GM18870 (cell line): ENCODE data around the gene FTL.
"Not testable (repeated sequence)": the region's sequence is repeated elsewhere in the genome, so short reads cannot be mapped to it uniquely, and the experiment has no call there.

Source experiments
- ATAC-seq: cut with Tn5 transposase; IDR thresholded peaks from one replicate; pipeline ENCODE4 v1.9.1; 2021; ENCODE audit warnings: moderate library complexity; ENCODE audit not compliant: unreplicated experiment

The FTL gene

DNA sequence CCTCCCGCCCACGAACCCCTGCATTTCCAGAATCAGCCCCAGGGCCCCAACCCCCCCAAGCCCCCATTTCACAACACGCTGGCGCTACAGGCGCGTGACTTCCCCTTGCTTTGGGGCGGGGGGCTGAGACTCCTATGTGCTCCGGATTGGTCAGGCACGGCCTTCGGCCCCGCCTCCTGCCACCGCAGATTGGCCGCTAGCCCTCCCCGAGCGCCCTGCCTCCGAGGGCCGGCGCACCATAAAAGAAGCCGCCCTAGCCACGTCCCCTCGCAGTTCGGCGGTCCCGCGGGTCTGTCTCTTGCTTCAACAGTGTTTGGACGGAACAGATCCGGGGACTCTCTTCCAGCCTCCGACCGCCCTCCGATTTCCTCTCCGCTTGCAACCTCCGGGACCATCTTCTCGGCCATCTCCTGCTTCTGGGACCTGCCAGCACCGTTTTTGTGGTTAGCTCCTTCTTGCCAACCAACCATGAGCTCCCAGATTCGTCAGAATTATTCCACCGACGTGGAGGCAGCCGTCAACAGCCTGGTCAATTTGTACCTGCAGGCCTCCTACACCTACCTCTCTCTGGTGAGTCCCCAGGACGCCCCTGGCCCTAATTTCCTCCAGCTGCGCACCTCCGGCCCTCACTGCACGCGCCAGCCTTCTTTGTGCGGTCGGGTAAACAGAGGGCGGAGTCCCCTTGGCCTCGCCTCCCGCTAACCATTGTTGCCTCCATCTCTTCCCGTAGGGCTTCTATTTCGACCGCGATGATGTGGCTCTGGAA, at the start of gene FTL:
TSS of gene FTL (plus strand) at position 270 of the 766 bp plus-strand sequence. CDS start at position 469, 199 bp downstream.
- peak; percentile 38 for ATAC-seq

DNA sequence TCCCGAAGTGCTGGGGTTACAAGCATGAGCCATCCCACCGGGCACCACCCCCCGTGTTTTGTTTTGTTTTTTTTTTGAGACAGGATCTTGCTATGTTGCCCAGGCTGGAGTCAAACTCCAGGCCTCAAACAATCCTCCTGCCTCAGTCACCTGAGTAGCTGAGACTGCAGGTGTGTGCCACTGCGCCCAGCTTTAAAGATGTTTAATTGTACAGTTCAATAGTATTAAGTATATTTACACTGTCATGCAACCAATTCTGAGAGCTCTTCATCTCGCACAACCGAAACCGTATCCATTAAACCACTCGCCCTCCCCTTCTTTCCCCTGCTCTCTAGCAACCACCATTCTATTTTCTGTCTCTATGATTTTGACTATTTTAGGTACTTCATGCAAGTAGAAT, 49.4 kb upstream of the FTL start:
- no peak for ATAC-seq

DNA sequence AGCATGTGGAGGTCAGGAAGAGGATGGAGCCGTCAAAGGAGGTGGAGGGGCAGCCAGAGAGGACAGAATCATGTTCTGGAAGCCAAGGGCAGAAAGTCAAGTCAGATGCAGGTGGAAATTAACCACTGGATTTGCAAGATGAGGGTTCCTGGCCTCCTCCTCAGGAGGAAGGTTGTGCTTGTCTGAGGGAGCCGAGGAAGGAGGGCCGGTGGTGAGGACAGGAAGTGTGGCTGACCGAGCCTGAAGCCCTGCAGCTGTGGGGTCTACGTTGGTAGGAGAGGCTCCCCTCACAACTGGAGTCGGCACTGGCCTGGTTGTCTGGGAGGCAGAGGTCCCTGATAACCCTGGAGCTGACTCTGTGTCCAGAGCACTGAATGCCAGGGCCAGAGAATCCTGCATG, 47.0 kb upstream of the FTL start:
- no peak for ATAC-seq

DNA sequence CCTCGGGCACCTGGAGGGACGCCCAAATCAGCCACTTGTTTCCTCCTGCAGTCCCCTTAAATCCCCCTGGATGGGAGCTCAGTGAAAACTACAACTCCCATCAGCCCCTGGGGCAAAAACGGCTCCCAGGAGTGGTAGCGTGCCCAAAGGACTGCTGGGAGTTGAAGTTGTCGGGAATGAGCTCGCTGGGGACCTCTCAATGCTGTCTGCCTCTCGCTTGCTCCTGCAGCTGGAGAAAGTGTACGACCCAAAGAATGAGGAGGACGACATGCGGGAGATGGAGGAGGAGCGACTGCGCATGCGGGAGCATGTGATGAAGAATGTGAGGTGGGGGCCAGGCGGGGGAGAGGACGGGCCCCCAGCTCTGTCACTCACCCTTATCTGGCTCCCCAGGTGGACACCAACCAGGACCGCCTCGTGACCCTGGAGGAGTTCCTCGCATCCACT, 46.3 kb upstream of the FTL start:
- ATAC-seq, result no peak

DNA sequence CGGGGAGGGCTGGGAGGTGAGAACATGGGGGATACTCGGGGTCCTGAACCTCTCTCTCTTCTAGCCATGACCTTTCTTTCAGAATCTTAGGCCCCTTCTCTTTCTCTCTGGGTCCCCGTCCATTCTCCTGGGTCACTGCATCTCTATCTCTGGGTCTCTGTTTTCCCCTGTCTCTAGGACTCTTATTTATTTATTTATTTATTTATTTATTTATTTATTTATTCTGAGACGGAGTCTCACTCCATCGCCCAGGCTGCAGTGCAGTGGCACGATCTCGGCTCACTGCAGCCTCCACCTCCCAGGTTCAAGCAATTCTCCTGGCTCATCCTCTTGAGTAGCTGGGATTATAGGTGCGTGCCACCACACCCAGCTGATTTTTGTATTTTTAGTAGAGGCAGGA, 45.8 kb upstream of the FTL start:
- not testable (repeated sequence) for ATAC-seq

DNA sequence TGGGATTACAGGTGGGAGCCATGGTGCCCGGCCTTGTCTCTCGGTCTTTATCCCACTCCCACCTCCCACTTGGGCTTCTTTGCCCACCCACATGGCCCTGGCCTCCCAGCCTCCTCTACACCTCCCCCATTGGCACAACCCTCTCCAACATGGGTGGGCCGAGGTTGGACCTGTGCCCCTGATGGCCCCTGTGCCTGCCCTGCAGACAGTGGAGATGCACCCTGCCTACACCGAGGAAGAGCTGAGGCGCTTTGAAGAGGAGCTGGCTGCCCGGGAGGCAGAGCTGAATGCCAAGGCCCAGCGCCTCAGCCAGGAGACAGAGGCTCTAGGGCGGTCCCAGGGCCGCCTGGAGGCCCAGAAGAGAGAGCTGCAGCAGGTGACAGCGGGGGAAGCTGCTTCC, 44.2 kb upstream of the FTL start:
- no peak for ATAC-seq

DNA sequence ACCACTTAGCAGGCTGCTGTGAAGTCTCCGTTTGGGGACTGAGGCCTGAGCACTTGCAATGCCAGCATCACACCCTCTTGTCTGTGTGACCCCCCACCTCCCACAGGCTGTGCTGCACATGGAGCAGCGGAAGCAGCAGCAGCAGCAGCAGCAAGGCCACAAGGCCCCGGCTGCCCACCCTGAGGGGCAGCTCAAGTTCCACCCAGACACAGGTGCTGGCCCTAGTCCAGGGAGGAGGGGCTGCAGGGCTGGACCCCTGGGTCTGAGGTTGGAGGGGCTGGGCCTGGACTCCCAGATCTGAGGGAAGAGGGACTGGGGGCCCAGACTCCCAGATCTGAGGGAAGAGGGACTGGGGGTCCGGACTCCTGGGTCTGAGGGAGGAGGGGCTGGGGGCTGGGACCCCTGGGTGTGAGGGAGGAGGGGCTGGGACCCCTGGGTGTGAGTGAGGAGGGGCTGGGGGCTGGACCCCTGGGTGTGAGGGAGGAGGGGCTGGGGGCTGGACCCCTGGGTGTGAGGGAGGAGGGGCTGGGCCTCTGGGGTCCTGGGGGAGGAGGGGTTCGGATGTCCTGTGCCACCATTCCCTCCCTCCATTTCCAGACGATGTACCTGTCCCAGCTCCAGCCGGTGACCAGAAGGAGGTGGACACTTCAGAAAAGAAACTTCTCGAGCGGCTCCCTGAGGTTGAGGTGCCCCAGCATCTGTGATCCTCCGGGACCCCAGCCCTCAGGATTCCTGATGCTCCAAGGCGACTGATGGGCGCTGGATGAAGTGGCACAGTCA, 43.2 kb upstream of the FTL start:
- no peak for ATAC-seq

DNA sequence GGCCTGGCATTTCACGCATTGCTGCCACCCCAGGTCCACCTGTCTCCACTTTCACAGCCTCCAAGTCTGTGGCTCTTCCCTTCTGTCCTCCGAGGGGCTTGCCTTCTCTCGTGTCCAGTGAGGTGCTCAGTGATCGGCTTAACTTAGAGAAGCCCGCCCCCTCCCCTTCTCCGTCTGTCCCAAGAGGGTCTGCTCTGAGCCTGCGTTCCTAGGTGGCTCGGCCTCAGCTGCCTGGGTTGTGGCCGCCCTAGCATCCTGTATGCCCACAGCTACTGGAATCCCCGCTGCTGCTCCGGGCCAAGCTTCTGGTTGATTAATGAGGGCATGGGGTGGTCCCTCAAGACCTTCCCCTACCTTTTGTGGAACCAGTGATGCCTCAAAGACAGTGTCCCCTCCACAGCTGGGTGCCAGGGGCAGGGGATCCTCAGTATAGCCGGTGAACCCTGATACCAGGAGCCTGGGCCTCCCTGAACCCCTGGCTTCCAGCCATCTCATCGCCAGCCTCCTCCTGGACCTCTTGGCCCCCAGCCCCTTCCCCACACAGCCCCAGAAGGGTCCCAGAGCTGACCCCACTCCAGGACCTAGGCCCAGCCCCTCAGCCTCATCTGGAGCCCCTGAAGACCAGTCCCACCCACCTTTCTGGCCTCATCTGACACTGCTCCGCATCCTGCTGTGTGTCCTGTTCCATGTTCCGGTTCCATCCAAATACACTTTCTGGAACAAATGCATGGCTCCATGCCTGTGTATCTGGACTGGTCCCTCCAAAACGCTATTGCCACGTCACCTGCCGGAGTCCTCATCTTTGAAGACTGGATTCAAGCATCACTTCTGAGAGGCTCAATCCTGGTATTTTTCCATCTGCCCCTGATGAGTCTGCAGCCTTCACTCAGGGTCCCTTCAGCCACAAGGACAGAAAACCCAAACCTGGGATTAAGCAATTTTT, 42.3 kb upstream of the FTL start:
- ATAC-seq, result no peak

DNA sequence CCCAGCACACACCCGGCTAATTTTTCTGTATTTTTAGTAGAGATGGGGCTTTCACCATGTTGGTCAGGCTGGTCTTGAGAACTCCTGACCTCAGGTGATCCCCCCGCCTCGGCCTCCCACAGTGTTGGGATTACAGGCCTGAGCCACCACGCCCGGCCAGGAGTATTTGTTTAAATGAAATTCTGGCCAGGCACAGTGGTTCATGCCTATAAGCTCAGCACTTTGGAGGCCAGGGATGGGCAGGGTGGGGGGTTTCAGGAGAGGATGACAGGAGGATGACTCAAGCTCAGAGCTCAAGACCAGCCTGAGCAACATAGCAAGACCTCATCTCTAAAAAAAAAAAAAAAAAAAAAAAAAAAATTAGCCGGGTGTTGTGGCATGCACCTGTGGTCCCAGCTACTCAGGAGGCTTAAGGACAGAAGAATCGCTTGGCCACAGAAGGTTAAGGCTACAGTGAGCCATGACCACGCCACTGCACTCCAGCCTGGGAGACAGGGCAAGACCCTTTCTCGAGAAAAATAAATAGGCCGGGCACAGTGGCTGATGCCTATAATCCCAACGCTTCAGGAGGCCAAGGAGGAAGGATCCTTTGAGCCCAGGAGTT, 39.8 kb upstream of the FTL start:
- ATAC-seq, result no peak

DNA sequence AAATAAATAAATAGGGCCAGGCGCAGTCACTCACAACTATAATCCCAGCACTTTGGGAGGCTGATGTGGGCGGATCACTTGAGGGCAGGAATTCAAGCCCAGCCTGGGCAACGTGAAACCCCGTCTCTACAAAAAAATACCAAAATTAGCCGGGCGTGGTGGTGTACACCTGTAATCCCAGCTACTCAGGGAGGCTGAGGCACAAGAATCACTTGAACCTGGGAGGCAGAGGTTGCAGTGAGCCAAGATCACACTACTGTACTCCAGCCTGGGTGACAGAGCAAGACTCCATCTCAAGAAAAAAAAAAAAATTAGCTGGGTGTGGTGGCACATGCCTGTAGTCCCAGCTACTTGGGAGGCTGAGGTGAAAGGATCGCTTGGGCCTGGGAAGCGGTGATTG, 39.2 kb upstream of the FTL start:
- ATAC-seq, result not testable (repeated sequence)

DNA sequence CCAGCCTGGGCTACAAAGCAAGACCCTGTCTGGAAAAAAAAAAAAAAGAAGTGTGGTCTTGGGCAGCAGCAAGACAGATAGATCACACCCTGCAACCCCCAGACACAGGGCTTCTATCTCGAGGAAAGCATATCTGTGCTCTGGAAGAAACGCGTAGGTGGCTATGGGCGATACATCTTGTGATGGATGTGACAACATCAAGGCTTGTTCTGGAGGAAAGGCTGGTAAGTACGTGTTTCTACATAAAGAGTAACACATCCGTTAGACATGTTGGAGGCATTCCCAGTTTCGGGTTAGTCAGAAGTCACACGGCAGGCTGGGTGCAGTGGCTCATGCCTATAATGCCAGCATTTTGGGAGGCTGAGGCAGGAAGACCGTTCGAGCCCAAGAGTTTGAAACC, 38.2 kb upstream of the FTL start:
- no peak for ATAC-seq

DNA sequence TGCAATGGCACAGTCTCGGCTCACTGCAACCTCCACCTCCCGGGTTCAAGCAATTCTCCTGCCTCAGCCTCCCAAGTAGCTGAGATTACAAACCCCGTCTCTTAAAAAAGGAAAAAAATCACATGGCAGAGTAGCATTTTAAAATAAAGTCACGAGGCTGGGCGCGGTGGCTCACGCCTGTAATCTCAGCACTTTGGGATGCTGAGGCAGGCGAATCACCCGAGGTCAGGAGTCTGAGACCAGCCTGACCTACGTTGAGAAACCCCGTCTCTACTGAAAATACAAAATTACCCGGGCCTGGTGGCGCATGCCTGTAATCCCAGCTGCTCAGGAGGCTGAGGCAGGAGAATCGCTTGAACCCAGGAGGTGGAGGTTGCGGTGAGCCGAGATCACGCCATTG, 37.4 kb upstream of the FTL start:
- not testable (repeated sequence) for ATAC-seq

DNA sequence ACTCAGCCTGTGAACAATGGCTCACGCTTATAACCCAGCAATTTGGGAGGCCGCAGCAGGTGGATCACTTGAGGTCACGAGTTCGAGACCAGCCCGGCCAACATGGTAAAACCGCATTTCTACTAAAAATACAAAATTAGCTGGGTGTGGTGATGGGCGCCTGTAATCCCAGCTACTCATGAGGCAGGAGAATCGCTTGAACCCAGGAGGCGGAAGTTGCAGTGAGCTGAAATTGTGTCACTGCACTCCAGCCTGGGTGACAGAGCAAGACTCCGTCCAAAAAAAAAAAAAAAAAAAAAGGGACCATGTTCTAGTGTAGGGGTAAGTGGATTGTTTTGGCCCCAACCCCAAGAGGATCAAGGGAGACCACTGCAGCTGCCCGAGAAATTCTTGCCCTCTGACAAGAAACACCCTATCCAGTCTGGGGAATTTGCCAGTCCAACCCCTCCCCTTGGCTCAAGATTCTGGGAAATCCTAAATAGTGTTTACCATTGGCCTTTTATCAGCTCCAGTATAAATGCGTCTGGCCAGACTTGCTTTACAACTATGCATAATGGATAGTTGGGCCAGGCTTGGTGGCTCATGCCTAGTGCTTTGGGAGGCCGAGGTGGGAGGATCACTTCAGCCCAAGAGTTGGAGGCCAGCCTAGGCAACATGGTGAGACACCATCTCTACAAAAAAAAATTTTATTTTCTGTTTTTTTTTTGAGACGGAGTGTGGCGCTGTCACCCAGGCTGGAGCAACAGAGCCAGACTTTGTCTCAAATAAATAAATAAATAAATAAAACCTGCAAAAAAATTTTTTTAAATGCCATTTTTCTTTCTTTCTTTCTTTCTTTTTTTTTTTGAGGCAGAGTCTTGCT, 36.7 kb upstream of the FTL start:
- ATAC-seq, result no peak

DNA sequence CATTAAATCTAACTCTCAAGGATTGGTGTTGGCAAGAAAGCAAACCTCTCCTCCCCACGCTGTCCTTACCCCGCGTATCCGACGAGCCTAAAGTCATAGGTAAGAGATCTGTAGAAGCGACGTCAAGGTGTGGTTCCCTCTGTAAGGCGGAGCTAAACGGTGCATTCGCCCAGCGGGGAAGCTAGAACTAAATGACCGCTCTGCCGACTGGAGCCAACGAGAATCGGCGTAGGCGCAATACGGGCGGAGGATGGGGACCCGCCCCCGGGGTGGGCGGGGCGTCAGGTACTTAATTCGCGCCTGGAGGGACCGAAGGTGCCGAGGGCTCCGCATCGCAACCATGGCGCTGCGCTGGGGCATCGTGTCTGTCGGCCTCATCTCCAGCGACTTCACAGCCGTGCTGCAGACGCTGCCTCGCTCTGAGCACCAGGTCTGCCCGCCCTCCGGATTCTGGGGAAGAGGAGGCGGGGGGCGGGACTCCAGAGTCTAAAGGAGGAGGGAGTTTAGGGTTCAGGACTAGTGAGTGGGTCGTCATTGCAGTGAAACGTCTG, 31.7 kb upstream of the FTL start, which contains the start of gene DHDH:
TSS of gene DHDH (plus strand) at position 318 of the 551 bp plus-strand sequence. CDS start at position 341, 23 bp downstream.
- ATAC-seq, result no peak

DNA sequence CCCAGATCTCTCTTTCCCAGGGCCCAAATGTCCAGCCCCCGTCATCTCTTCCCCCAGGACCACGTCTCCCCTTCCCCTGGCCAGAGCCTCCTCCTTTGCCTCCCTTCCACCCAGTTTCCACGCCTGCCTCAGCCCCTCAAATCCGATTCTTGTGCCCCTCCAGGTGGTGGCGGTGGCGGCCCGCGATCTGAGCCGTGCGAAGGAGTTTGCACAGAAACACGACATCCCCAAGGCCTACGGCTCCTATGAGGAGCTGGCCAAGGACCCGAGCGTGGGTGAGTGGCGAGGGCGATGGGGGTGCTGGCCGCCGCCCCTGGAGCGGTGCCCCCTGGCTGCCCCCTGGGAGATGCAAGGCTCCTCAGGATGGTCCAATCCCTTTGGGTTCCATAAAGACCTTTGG, 30.3 kb upstream of the FTL start:
- no peak for ATAC-seq

DNA sequence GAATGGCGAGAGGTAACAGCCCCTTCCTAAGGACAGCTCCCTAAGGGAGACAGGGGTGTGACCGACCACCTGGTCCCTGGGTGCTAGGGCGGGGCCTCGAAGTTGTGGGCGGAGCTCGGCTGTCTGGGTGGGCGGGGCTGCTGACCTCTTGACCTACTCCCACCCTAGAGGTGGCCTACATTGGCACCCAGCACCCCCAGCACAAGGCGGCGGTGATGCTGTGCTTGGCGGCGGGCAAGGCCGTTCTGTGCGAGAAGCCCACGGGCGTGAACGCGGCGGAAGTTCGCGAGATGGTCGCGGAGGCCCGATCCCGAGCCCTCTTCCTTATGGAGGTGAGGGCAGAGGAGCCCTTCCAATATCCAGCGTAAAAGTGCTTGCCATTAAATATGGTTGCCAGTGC, 29.2 kb upstream of the FTL start:
- no peak for ATAC-seq

DNA sequence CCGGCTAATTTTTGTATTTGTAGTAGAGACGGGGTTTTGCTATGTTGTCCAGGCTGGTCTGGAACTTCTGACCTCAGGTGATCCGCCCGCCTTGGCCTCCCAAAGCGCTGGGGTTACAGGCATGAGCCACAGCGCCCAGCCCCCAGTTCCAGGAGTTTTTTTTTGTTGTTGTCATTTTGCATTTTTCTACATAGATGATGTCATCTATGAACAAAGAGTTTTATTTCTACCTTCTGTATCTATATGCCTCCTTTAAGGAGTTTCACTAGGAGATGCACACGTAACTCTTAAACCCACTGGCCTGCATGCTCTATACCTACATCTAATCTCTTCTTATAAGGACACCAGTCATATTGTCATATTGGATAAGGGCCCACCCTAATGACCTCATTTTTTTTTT, 26.9 kb upstream of the FTL start:
- ATAC-seq, result no peak

DNA sequence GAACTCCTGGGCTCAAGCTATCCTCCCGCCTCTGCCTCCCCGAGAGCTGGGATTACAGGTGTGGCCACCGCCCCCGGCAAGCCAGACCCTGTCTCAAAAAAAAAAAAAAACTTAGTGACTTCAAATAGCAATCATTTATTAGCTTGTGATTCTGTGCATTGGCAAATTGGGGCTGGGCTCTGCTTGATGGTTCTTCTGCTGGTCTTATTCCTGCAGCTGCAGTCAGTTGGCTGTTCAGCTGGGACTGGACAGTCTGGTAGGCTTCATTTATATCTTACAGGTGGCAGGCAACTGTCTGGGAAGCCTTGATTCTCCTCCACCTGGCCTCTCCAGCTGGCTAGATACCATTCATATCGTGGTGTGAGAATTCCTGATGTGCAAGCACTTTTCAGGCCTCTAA, 24.2 kb upstream of the FTL start:
- no peak for ATAC-seq

DNA sequence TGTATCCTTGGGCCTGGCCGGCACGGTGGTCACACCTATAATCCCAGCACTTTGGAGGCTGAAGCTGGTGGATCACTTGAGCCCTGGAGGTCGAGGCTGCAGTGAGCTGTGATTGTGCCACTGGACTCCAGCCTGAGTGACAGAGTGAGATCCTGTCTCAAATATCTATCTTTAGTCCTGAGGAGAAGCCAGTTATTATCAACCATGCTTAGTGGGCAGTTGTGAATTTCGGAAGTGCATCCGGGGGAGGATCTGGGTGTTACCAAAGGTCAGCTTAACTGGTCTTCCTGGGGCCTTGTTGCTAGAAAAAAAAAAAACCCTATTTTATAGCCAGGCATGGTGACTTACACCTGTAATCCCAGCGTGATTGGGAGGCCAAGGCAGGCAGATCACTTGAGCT, 22.0 kb upstream of the FTL start:
- no peak for ATAC-seq
